Activated CD4-positive, alpha-beta T cell treated with anti-CD3 and anti-CD28 coated beads, Interleukin-2, Interleukin-4, amounts not matched to agents 100 ng/mL and 50 ng/mL, durations not matched to agents 16 hours and 8 hours (primary cell): ENCODE data around the gene ELMOD2.
"Not testable (repeated sequence)": the region's sequence is repeated elsewhere in the genome, so short reads cannot be mapped to it uniquely, and the experiment has no call there.

Experiments used
- DNase-seq: peaks from one replicate; pipeline ENCODE4 v3.0.0-alpha.2; 2020; ENCODE audit warnings: low spot score

ELMOD2 gene, protein sequence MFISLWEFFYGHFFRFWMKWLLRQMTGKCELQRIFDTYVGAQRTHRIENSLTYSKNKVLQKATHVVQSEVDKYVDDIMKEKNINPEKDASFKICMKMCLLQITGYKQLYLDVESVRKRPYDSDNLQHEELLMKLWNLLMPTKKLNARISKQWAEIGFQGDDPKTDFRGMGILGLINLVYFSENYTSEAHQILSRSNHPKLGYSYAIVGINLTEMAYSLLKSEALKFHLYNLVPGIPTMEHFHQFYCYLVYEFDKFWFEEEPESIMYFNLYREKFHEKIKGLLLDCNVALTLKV

DNA sequence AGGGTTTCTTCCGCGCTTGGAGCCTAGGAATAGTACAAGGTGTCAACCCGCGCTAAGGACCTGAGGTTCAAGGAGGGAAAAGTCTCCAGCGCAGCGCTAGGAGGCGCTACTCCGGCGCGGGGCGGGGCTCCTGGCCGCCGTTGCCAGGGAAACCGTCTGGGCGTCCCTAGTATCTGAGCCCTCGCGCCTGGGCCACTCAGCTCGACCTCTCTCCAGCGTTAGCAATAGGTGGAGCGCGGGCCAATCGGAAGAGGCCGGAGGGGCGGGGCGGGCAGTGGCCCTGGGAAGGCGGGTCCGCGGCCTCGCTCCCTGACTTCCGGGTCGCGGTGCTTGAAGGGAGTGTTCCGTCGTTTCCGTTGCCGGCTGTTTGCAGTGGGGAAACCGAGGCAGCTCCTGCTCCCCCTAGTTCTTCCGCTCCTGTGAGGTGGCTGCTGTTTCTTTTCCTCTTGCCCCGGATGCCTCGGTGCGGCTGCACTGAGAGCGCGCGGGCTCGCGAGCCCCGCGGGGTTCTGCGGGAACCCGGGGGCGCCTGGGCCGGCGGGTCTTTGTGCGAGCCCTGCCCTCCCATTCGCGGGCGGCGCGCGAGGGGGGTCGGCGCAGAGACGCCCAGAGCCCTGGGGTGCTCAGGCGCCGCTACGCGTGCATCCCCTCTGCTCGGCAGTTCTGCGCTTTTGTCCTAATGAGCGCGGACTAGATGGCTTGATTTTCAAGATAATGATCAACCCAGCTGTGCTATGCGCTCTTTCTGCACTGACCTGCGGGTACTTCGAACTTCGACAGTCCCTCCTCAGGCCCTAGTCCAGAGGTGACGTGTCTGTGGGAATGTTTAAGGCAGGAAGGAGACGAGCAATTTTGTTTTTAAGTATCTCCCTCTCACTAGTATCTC, at the start of gene ELMOD2:
Gene ELMOD2, plus strand, starts transcription at position 312 of the 886 bp plus-strand sequence. CDS start 1,261 bp downstream, outside the sequence.
- DNase-seq, result peak; percentile 98

DNA sequence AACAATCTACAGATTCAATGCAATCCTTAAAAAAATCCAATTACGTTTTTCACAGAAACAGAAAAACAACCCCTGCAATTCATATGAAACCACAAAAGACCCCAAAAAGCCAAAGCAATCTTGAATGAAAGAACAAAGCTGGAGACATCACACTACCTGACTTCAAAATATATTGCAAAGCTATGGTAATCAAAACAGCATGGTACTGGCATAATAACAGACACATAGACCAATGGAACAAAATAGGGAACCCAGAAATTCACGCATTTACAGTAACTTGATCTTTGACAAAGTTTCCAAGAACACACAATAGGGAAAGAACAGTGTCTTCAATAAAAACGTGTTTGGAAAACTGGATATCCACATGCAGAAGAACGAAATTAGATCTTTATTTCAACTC, 40.5 kb upstream of the ELMOD2 start:
- no peak for DNase-seq

DNA sequence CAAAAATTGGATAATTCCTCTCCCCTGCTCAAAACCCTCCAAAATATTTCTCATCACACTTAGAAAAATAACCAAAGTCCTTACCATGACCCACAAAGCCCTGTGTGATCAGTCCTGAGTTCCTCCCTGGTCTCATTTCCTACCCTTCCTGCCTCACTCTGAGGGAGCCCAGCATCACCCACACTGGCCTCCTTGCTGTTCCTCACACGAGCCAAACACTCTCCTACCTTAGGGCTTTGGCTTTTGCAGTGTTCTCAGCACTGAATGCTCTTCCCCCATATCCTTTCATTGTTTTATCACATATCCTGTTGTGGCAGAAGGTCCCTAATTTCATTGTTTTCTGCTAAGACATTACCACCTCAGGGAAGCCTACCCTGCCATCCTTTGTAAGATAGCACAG, 38.0 kb upstream of the ELMOD2 start:
- no peak for DNase-seq

DNA sequence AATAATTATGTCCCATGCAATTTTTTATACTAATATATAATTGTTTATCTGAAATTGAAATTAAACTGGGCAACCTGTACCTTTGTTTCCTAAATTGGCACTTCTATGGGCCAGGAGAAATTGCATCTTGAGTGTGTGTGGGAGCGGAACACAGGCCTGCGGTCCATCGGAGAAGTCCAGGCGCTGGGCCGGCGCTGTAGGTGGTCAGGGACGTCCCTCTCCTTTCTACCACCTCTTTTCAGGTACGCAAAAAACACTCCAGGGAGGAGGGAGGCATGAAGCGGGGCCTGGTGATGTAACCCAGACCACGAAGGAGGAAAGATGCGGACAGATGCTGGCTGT, 26.6 kb upstream of the ELMOD2 start:
- no peak for DNase-seq

DNA sequence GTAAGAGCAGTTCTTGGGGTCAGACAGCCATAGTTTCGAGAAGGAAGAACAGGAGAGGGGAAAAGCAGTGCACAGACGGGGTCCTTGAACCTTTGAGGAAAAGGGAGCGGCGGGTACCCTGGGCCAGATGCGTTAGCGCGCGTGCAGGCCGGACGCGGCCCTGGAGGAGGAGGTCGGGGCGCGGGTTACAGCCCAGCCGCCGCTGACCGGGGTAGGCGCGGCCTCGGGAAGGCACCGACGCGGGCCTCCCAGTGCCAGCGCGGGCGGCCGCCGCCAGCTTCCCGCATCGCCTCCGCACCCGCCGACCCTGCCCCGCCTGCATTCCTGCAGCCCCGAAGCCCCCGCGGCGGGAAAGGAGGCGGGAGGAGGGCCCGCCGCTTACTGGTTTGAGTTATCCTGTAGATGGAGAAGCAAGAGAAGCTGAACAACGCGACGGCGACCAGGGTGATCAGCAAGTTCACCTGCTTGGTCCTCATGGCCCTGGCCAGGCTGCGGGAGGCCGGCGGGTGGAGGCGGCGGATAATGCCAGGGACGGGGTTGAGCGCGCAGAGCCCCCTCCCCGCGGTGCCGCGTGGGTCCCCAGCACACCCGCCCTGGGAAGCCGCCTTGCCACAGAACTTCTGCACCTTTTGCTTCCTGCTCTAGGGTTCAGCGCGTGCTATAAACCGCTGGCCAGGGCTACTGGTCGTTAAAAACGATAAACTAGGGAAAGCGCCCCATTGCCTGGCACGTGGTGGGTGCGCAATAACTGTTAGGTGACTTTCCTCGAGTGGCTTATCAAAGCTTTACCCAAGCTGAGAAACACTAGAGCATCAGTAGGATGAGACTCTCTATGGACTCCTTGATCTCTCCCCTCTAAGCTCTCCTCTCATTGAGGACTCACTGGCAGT, 26.0 kb upstream of the ELMOD2 start, which contains the start of gene MGAT4D:
Gene MGAT4D, minus strand, starts transcription at position 547 of the 890 bp plus-strand sequence. Its CDS starts 71 bp downstream, at position 476.
- DNase-seq, result no peak

DNA sequence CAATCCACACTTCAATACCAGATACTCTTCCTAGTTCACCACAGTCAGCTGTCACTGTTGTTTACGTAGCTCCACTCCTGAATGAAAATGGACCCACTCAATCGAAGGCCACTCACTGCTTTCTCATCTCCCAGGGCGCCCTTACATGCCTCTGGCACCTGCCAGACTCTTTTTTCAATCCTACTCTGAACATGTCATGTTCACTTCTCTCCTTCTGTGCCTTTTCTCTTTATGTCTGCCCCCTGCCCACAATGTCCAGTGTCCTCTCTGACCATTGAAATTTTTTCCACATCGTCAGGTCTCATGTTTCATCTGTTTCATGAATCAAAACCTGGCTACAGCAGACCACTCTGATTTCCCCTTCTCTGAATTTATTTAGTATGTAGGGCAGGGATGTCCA, 24.6 kb upstream of the ELMOD2 start:
- no peak for DNase-seq

DNA sequence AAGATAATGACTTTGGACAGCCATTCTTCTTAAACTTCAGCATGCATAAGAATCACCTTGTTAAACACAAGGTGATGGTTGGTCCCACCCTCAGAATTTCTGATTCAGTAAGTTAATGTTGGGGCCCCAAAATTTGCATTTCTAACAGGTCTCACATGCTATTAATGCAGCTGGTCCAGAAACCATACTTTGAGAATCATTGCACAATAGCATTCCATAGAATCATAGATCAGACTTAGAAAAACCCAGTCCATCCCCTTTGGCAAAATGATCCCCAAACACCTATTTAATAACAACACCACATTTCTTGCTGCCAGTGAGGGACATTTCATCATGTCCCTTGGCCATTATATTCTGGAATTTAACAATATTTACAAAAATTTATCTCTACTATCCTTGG, 19.7 kb upstream of the ELMOD2 start:
- no peak for DNase-seq

DNA sequence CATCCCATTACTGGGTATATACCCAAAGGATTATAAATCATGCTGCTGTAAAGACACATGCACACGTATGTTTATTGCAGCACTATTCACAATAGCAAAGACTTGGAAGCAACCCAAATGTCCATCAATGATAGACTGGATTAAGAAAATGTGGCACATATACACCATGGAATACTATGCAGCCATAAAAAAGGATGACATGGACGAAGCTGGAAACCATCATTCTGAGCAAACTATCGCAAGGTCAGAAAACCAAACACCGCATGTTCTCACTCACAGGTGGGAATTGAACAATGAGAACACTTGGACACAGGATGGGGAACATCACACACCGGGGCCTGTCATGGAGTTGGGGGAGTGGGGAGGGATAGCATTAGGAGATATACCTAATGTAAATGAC, 10.2 kb upstream of the ELMOD2 start:
- not testable (repeated sequence) for DNase-seq

DNA sequence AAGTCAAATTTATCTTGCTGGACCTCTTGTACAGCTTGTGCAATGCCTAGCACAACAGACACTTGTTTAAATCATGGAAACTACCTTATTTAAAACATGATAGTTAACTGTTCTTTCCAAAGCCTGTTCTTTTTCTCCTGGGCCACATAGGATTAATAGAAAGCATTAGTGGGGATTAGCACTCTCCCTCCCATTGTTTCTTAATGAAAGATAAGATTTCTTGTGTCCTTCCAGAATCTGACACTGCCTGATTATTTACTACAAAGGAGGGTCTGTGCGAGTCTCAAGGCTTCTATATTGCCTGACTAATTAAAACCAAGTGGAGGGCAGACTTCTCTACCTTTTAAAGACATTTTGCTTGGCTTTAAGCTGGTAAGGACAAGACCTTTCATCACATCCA, 8.5 kb upstream of the ELMOD2 start:
- no peak for DNase-seq

DNA sequence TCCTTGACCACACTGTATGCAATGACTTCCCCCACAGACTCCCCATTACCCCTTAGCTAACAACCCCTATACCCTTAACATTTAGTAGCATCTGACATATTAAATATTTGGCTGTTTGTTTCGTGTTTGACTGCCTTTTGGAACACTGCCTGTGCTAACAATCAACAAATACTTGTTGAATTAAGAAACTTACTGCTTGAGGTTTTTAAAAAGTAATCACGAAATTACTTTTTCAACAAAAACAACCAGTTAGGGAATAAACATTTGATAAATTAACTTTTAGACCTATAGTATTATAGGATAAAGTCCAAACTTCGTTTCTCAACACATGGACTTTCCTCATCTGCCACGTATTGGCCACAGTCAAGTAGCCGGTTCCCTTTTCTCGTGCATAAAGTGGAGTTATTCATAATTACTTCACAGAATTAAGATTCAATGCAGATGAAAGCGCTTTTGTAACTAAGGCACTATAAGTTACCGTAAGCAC, 555 bp upstream of the ELMOD2 start:
- DNase-seq, result no peak

DNA sequence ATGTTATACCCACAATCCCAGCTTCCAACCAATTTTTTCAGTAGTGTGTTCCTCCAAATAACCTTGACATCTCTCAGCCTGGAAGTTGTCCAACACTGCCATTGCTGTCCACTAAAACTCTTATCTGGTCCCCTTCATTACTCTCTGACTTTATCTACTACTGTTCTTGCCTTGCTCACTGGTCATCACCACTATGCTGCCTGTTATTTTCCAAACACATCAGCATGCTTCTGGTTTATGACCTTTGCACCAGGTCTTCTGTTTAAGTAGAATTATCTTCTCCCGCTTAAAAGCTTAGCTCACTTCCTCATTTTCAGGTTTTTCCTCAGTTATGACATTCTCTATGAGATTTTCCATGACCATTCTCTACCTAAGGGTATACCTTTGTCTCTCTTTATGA, 5.5 kb downstream of the ELMOD2 start:
- DNase-seq, result no peak

DNA sequence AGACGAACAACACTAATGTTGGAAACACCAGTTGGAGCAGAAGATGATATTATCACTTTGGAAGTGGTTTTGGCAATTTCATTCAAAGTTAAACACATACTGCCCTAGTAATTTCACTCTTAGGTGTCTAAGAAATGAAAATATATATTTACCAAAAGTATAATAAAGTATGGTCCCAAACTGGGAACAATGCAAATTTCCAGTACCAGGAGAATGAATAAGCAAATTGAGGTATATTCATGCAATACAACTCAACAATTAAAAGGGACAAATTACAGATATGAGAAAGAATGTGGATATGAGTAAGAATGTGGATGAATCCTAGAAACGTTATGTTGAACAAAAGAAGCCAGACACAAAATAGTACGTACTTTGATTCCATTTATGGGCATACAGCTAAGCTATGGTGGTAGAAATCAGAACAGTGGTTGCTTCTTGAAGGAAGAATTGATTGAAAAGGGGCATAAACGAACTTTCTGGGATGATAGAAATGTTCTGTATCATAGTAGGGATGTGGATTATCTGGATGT, 10.0 kb downstream of the ELMOD2 start:
- DNase-seq, result no peak

DNA sequence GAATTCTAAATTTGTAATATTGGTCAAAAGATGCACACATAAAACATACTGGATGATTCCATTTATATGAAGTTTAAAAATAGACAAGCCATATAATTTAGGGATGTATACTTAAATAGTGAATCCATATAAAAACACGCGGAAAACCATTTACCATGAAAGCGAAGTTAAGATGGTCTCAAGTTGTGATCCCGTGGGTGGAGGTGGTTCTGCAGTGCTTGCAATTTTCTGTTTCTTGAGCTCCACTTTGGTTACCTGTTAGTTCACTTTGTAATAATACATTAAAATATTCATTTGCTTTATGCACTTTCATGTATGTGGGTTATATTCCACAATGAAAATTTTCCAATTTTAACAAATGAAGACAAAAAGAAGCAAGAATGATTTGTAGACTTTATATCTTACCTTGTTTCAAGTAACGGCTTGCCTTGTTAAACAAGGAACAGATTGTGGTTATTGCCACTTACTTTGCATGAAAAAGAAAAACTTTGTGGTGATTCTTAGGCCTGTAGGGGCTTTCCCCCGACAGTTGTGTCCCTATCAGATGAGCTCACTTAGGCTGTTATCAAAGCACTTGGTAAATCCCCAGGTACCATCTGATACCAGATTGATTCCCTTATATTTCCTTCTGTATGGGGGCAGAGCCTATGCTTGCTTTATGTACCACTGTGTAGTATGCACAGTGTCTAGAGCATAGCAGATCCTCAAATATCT, 32.6 kb downstream of the ELMOD2 start:
- DNase-seq, result peak; percentile 65

DNA sequence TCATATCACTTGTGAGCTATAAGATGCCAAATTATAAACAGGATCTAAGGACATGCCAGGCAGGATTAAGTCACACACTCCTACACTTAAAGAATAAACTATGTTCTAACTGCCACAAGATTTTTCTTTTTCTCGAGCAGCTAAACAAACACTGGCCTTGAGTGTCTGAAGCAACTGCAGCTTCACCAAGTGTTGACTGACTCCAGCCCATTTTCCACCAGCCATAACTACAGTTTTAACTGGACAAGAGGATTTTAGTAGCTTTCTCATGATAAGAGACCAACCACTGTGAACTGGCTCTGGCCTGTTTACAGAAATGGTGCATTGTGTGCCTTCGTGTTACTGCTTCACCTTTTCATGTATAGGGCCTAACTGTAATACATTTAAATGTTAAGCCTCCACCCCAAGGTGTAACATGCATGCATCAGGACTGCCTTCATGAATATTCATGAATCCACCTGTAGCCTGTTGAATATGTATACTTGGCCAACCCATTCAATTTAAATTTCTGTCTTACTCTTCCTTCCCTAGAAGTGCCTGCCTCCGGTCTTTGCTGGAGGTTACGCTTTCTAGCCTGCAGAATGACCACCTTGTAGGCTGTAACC, 34.0 kb downstream of the ELMOD2 start:
- no peak for DNase-seq

DNA sequence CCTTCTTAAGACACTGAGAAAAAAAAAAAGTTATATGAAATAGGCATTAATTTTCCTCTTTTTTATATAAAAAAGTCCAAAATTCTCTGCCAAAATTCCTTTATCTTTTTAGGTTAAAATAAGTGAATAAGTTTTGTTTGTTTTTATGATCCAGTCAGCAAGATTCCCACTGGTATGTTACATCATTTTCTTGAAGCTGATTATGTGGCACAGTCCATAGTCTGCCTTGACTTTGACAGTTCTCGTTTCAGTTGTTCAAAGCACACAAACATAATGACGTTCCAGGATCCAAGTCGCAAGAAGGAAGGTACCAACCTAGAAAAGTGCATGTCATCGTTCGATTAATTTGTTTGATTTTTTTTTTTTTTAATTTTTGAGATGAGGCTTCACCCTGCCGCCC, 35.7 kb downstream of the ELMOD2 start:
- no peak for DNase-seq

DNA sequence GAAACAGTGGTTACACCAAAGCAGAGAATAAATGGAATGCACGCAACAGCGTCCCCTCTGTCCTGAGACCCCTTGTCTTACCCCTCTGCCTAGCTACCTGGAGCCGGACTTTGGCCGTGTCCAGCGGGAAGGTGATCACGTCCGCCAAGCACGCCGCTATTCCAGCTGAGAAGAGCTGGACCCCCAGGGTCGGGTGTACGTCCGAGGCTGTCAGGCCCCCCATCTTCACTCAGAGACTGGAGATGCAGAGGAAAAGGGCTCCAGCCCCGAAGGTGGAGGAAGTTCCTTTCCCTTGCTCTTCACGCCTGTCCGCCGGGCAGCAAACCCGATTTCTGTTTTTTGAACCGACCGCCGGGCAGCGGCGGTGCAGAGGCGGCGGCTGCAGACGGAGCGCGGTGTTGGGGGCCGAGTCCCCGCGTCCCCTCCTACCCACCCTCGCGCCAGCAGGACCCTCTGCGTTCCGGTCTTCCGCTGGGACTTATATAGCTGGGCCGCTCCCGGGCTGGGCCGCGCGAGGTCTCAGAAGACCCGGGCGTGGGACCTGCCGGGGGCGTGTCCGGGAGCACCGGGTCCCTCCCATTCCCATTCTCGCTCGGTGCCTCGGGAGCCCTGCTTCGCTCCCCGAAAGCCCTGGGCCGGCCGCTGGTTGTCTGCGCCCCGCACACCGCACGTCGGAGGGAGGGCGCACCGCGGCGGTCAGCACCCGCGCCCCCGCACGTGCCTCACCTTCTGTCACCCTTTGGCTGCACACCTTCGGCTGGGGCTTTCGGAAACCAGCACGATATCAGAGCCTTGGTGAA, 44.7 kb downstream of the ELMOD2 start, which contains the start of gene UCP1:
Gene UCP1, minus strand, starts transcription at position 455 of the 800 bp plus-strand sequence. Its CDS starts 232 bp downstream, at position 223.
- no peak for DNase-seq

DNA sequence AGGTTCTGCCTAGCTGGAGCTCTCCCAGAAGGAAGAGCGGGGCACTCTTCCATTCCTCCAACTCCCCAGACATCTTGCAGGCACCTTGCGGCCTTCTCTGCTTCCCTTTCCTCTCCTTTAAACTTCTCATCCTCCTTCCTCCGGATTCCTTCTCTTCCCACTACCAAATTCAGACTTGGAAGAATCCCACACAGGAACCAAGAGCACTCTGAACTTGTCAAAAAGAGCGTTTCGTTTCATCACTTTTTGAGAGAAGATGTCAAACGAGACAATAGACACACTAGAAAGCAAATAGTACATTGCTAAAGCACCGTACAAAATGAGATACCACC, 45.3 kb downstream of the ELMOD2 start:
- no peak for DNase-seq

DNA sequence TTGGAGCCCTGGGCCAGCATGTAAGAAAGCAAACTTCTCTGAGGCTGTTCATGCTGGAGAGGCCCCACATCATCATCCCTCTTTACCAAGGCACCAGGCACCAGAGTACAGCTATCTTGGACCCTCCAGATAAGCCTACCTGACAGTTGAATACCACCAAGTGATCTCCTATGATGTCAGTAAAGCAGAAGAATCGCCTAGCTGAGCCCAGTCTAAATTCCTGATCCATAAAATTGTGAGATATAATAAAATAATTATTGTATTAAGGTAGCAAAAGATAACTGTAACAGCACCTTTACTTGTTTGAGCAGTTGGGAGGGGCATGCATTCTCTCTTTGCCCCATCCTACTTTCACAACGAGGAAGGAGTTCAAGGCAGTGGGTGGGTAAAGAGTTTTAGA, 47.7 kb downstream of the ELMOD2 start:
- no peak for DNase-seq

DNA sequence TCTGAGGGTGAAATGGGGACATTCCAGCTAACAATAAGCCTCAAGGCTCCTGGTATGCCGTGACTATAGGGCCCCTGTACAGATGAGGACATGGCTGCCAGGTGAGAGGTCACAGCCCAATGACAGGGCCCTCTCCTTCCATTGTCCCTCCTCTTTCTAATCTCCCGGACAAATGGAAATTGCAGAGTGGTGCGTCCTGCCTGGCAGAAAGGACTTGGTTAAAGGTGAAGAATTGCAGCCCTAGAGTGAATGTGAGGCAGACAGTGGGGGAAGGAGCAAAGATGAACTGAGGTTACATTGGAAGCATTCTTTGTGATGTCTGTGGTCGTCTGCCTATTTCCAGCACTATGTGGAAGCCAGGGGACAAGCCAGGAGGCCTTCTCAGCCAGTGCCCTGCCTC, 51.5 kb downstream of the ELMOD2 start:
- no peak for DNase-seq

DNA sequence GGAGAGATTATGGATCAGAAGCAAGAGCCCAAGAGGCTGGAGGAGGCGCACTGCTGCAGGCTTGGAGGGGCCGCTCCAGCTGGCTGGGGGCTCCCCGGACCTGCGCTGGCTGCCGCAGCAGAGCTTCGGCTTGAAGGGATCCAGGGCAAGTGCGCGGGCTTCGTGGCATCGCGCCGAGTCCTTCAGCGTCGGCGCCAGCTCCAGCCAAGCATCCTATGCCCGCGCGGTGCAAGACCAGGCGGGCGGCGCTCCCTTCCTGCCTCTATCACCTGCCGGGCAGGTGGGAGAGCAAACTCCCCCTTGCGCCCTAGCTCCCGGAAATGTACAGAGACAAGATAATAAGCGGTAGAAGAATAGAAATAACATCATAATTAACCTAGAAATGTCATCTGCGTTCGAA, 55.3 kb downstream of the ELMOD2 start:
- no peak for DNase-seq
